K562 (cell line): ENCODE measurements around the gene GPRIN2. TPM values are rescaled to one million over a fixed set of nuclear protein-coding genes. Genes with fewer than 3 reads are reported as not detected.

Experiments
- SRF ChIP-seq, 2 experiments: fragments of 250-450, 450-650 bp in 1 of 2; sonication (Bioruptor Pico) in 1 of 2; sonication (generic) in 1 of 2; formaldehyde crosslinking; IDR thresholded peaks; 2 replicates each; pipeline versions ENCODE4 v1.5.0 to v1.5.1; 2020 to 2022; ENCODE audit warnings: mild to moderate bottlenecking in 1 of 2, missing genetic modification reagents in 1 of 2
- ZNF124 ChIP-seq: sonication (generic); formaldehyde crosslinking; IDR thresholded peaks from 2 replicates; pipeline ENCODE4 v1.8.1; 2022; ENCODE audit warnings: missing genetic modification reagents
- polyA plus RNA-seq, 8 experiments: library from polyadenylated mRNA; depleted of rRNA in 4 of 8; stranded (reverse) in 5 of 8; unstranded in 3 of 8; fragments of >200 nt; fragmentation: Nextera tagmentation in 2 of 8; fragmentation: Illumina TruSeq in 1 of 8; extraction: Ambion mirVana in 2 of 8; extraction: Trizol in 1 of 8; gene quantifications; 2 replicates each; pipeline versions ENCODE4 v1.2.1 to v1.2.3, GENCODE V29; 2011 to 2014; ENCODE audit warnings: inconsistent platforms in 1 of 8, missing spikeins in 1 of 8
- total RNA-seq, 7 experiments: library from RNA; depleted of rRNA in 6 of 7; stranded (reverse); fragments of >200 nt in 6 of 7; fragmentation: Illumina TruSeq in 2 of 7; extraction: Trizol in 2 of 7; gene quantifications; 2 replicates each; pipeline versions ENCODE4 v1.2.1 to v1.2.3, GENCODE V29; 2011 to 2021; ENCODE audit warnings: low replicate concordance in 1 of 7
- TF ChIP-seq, protein P1 (sequence below), 2 experiments: fragments of 450-650 bp; IDR thresholded peaks; 2 replicates each; pipeline ENCODE4 v1.6.1; 2016; ENCODE audit warnings: mild to moderate bottlenecking in 2 of 2, borderline replicate concordance in 1 of 2, low read depth in 1 of 2, moderate library complexity in 1 of 2
- TF ChIP-seq, protein P2 (sequence below): IDR thresholded peaks from 3 replicates; pipeline ENCODE4 v1.6.1; 2011; ENCODE audit warnings: borderline replicate concordance, mild to moderate bottlenecking; ENCODE audit not compliant: insufficient read length, insufficient read depth

GPRIN2 gene
- total and polyA plus RNA-seq, 9 of the 15 experiments (the other 6 are each of a cell fraction or from before 2014, with no cell fraction given) = not detected

DNA sequence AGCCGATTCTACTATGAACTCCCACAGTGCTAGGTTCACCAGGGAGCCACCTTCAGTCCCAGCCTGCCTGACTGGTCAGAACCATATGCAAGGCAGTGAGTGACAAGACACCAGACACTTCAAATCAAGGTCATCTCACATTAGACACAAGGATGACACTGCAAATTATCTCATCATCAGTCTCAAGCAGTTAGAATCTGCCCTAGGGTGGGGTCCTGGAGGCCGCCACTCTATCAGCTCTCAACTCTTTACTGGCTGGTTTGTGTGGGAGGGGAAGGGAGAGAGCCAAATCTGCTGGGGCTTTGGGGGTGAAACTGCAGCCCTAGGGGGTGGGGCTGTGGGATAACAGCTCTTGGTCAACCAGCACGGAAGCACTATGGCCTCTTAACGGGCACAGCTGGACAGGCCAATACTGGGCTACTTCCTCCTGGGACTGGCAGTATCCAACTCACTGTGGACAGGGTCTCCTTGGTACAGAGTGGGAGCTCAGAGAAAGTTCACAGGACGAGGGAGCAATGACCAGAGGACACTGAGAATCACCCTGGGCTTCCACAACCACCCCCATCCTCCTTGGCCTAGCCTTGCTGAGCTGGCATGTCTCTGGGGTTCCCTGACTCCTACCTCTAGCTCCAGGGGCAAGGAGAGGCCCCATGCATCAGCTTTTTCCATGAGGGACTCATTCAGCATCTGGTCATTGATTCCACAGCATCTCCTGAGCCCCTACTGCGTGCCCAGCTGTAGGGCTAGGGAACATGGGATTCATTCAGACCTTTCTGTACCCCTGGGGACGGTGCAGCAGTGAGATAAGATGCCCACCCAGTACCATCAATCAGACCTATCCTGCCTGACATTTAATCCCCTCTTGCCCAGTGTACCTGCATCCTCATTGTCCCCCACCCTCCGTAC, 5.4 kb downstream of the GPRIN2 start (continued):
- TF ChIP-seq, protein P1, sequence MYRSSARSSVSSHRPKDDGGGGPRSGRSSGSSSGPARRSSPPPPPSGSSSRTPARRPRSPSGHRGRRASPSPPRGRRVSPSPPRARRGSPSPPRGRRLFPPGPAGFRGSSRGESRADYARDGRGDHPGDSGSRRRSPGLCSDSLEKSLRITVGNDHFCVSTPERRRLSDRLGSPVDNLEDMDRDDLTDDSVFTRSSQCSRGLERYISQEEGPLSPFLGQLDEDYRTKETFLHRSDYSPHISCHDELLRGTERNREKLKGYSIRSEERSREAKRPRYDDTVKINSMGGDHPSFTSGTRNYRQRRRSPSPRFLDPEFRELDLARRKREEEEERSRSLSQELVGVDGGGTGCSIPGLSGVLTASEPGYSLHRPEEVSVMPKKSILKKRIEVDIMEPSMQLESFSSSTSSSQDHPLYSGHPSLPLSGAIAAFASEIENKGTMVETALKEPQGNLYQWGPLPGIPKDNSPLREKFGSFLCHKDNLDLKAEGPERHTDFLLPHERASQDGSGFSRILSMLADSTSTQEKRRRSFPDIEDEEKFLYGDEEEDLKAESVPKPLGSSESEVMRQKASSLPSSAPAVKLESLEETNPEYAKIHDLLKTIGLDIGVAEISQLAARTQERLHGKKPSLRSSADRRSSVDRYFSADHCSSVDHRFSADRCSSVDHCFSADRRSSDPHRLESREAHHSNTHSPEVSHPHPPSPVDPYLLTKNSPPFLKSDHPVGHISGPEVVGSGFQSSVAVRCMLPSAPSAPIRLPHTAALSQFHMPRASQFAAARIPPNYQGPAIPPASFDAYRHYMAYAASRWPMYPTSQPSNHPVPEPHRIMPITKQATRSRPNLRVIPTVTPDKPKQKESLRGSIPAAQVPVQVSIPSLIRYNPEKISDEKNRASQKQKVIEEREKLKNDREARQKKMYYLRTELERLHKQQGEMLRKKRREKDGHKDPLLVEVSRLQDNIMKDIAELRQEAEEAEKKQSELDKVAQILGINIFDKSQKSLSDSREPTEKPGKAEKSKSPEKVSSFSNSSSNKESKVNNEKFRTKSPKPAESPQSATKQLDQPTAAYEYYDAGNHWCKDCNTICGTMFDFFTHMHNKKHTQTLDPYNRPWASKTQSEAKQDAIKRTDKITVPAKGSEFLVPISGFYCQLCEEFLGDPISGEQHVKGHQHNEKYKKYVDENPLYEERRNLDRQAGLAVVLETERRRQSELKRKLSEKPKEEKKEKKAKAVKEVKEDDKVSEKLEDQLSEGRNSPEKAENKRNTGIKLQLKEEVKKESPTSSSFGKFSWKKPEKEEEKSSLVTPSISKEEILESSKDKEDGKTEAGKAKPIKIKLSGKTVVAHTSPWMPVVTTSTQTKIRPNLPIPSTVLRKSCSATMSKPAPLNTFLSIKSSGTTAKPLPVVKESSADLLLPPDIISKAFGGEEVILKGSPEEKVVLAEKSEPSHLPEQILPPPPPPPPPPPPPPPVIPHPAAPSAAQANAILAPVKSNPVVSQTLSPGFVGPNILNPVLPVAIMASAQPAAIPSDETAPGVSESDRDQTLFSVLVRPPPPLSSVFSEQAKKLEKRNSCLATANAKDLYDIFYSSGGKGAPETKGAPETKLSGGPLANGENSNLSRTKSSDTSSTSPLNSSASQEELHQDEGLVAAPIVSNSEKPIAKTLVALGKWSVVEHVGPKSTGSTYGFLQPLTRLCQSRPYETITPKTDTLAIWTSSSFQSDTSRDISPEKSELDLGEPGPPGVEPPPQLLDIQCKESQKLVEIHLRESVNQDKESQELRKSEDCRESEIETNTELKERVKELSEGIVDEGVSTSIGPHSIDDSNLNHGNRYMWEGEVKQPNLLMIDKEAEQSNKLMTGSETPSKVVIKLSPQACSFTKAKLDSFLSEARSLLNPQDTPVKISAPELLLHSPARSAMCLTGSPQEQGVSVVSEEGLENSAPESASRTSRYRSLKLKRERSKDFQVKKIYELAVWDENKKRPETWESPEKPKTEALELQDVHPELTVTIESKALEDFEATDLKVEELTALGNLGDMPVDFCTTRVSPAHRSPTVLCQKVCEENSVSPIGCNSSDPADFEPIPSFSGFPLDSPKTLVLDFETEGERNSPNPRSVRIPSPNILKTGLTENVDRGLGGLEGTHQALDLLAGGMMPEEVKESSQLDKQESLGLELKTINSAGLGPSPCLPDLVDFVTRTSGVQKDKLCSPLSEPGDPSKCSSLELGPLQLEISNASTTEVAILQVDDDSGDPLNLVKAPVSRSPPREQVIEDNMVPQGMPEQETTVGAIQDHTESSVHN (IDR thresholded peaks at IDR 0.05; ENCODE audit: borderline replicate concordance in 1 of 2, low read depth in 1 of 2) = no peak
- TF ChIP-seq ZNF124 (CRISPR knock-in tag) (no peak), SRF (CRISPR knock-in tag; IDR thresholded peaks at IDR 0.05) (no peak)
- TF ChIP-seq, protein P2, sequence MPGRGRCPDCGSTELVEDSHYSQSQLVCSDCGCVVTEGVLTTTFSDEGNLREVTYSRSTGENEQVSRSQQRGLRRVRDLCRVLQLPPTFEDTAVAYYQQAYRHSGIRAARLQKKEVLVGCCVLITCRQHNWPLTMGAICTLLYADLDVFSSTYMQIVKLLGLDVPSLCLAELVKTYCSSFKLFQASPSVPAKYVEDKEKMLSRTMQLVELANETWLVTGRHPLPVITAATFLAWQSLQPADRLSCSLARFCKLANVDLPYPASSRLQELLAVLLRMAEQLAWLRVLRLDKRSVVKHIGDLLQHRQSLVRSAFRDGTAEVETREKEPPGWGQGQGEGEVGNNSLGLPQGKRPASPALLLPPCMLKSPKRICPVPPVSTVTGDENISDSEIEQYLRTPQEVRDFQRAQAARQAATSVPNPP = no peak
